HCT116 (cell line): ENCODE measurements around the gene LAMC3. TPM values are rescaled to one million over a fixed set of nuclear protein-coding genes. Genes with fewer than 3 reads are reported as not detected.

Experiments
- ATAC-seq: fragments of 200-7000 bp; cut with Tn5 transposase; 2 replicates; pipeline ENCODE4 v1.9.1; 2020; ENCODE audit warnings: mild to moderate bottlenecking, moderate library complexity
- BruUV-seq: library from RNA; stranded (reverse); fragments of 400-500 nt; replicated peaks from 2 replicates; lab custom pipeline; 2021; lab: Mats Ljungman, UMichigan
- CTCF ChIA-PET: fragments of 300-600 bp; sonication (Branson Sonifier 250); formaldehyde crosslinking; loops from one replicate; lab custom pipeline; 2021; ENCODE audit warnings: antibody characterized with exemption; lab: Charles Lee
- POLR2A ChIA-PET: fragments of 300-600, 350-600 bp; sonication (Branson Sonifier 250); formaldehyde crosslinking; loops from one replicate; lab custom pipeline; 2021; ENCODE audit warnings: antibody characterized with exemption; lab: Charles Lee
- RAD21 ChIA-PET, 2 experiments: fragments of 300-600 bp; sonication (Branson Sonifier 250); formaldehyde crosslinking; loops; one replicate each; lab custom pipeline; 2023; ENCODE audit warnings: low total read pairs in 2 of 2; ENCODE audit not compliant: uncharacterized antibody in 2 of 2, unreplicated experiment in 2 of 2, low non-redundant PET in 1 of 2; lab: Charles Lee
- DNase-seq: peaks from one replicate; pipeline ENCODE4 v3.0.0-alpha.2; 2010; ENCODE audit warnings: low read depth, low spot score
- H2AFZ ChIP-seq: fragments of 200-600 bp; shearing (Covaris generic), sonication (generic); 2 replicates; pipeline ENCODE4 v1.6.1; 2017; ENCODE audit warnings: low read depth, mixed run types, mixed read lengths, antibody characterized with exemption, low read length; ENCODE audit not compliant: poor library complexity, severe bottlenecking
- H3K27ac ChIP-seq: 2 replicates; pipeline ENCODE4 v1.5.1; 2012; ENCODE audit warnings: low read depth, low read length
- H3K27me3 ChIP-seq: fragments of 200-600 bp; sonication (generic); 2 replicates; pipeline ENCODE4 v1.6.1; 2016; ENCODE audit warnings: mixed run types, low read length, mixed read lengths; ENCODE audit not compliant: insufficient read depth
- H3K36me3 ChIP-seq, 2 experiments: fragments of 200-500 bp in 1 of 2; fragments of 200-600 bp in 1 of 2; sonication (Bioruptor generic) in 1 of 2; sonication (generic) in 1 of 2; 2 replicates each; pipeline versions ENCODE4 v1.5.1 to v1.6.1; 2014 to 2016; ENCODE audit warnings: low read length in 2 of 2, inconsistent platforms in 1 of 2, mixed read lengths in 1 of 2, mixed run types in 1 of 2; ENCODE audit not compliant: insufficient read depth in 2 of 2, control insufficient read depth in 1 of 2
- H3K4me1 ChIP-seq, 2 experiments: fragments of 200-600 bp in 1 of 2; sonication (generic) in 1 of 2; 2 replicates each; pipeline versions ENCODE4 v1.5.1 to v1.6.1; 2012 to 2017; ENCODE audit warnings: low read length in 2 of 2, inconsistent platforms in 1 of 2, mild to moderate bottlenecking in 1 of 2, mixed read lengths in 1 of 2, mixed run types in 1 of 2, moderate library complexity in 1 of 2; ENCODE audit not compliant: insufficient read depth in 2 of 2, control insufficient read depth in 1 of 2
- H3K4me2 ChIP-seq: fragments of 200-600 bp; sonication (generic); 2 replicates; pipeline ENCODE4 v1.6.1; 2017; ENCODE audit warnings: mixed run types, low read length, mixed read lengths
- H3K4me3 ChIP-seq, 2 experiments: fragments of 200-600 bp in 1 of 2; sonication (generic) in 1 of 2; replicated peaks in 1 of 2; 2 replicates each; pipeline ENCODE4 v1.5.1; 2011 to 2016; ENCODE audit warnings: low read length in 2 of 2, control low read depth in 1 of 2, low read depth in 1 of 2, mild to moderate bottlenecking in 1 of 2, mixed read lengths in 1 of 2, mixed run types in 1 of 2
- H3K79me2 ChIP-seq: fragments of 200-600 bp; sonication (generic); 2 replicates; pipeline ENCODE4 v1.6.1; 2017; ENCODE audit warnings: mild to moderate bottlenecking, mixed run types, low read length, moderate library complexity, mixed read lengths; ENCODE audit not compliant: insufficient read depth
- H3K9ac ChIP-seq: fragments of 200-600 bp; sonication (generic); 2 replicates; pipeline ENCODE4 v1.6.1; 2016; ENCODE audit warnings: low read length, mixed read lengths
- H3K9me2 ChIP-seq: fragments of 200-600 bp; sonication (generic), shearing (Covaris generic); 2 replicates; pipeline ENCODE4 v1.6.1; 2017; ENCODE audit warnings: mixed run types, mild to moderate bottlenecking, moderate library complexity; ENCODE audit not compliant: insufficient read depth
- H3K9me3 ChIP-seq, 2 experiments: fragments of 200-500 bp in 1 of 2; fragments of 200-600 bp in 1 of 2; sonication (Bioruptor generic) in 1 of 2; sonication (generic) in 1 of 2; 2 replicates each; pipeline ENCODE4 v1.6.1; 2014 to 2017; ENCODE audit warnings: low read length in 2 of 2, mixed read lengths in 2 of 2, inconsistent platforms in 1 of 2, low read depth in 1 of 2, mild to moderate bottlenecking in 1 of 2, mixed run types in 1 of 2, moderate library complexity in 1 of 2; ENCODE audit not compliant: control insufficient read depth in 1 of 2, insufficient read depth in 1 of 2
- H4K20me1 ChIP-seq: fragments of 200-600 bp; sonication (generic), shearing (Covaris generic); 2 replicates; pipeline ENCODE4 v1.6.1; 2017; ENCODE audit warnings: mixed run types, mild to moderate bottlenecking, moderate library complexity; ENCODE audit not compliant: insufficient read depth
- ATF3 ChIP-seq: IDR thresholded peaks from 2 replicates; pipeline ENCODE4 v1.6.1; 2012
- EGR1 ChIP-seq: IDR thresholded peaks from 2 replicates; pipeline ENCODE4 v1.6.1; 2012; ENCODE audit warnings: low read depth
- ELF1 ChIP-seq: IDR thresholded peaks from 2 replicates; pipeline ENCODE4 v1.6.1; 2012; ENCODE audit warnings: low read depth, borderline replicate concordance
- EZH2 ChIP-seq: fragments of 200-600 bp; sonication (generic); IDR thresholded peaks from 2 replicates; pipeline ENCODE4 v1.6.1; 2017; ENCODE audit warnings: antibody characterized with exemption, mixed run types
- EZH2phosphoT487 ChIP-seq: fragments of 200-600 bp; IDR thresholded peaks from 2 replicates; pipeline ENCODE4 v1.6.1; 2018; ENCODE audit warnings: antibody characterized with exemption, borderline replicate concordance
- FOSL1 ChIP-seq: IDR thresholded peaks from 2 replicates; pipeline ENCODE4 v1.6.1; 2012; ENCODE audit warnings: low read depth
- JUND ChIP-seq: IDR thresholded peaks from 2 replicates; pipeline ENCODE4 v1.6.1; 2012
- MAX ChIP-seq: IDR thresholded peaks from 2 replicates; pipeline ENCODE4 v1.6.1; 2012
- POLR2A ChIP-seq: IDR thresholded peaks from 2 replicates; pipeline ENCODE4 v1.7.0; 2011; ENCODE audit warnings: borderline replicate concordance; ENCODE audit not compliant: insufficient read depth, insufficient read length; ENCODE audit errors: extremely low read depth
- RAD21 ChIP-seq: IDR thresholded peaks from 2 replicates; pipeline ENCODE4 v1.6.1; 2012; ENCODE audit warnings: low read depth, mild to moderate bottlenecking
- REST ChIP-seq: IDR thresholded peaks from 2 replicates; pipeline ENCODE4 v1.6.1; 2012; ENCODE audit warnings: low read depth
- SP1 ChIP-seq: IDR thresholded peaks from 2 replicates; pipeline ENCODE4 v1.6.1; 2012; ENCODE audit warnings: low read depth
- SRF ChIP-seq: IDR thresholded peaks from 2 replicates; pipeline ENCODE4 v1.6.1; 2012; ENCODE audit warnings: low read depth
- TCF7L2 ChIP-seq: IDR thresholded peaks from 2 replicates; pipeline ENCODE4 v1.7.0; 2011; ENCODE audit warnings: borderline replicate concordance, inconsistent platforms; ENCODE audit not compliant: insufficient read depth, insufficient read length; ENCODE audit errors: extremely low read depth
- YY1 ChIP-seq: IDR thresholded peaks from 2 replicates; pipeline ENCODE4 v1.6.1; 2011; ENCODE audit warnings: low read length, low read depth, moderate library complexity, mild to moderate bottlenecking; ENCODE audit not compliant: insufficient replicate concordance; ENCODE audit errors: extremely low read depth
- ZBTB33 ChIP-seq: IDR thresholded peaks from 2 replicates; pipeline ENCODE4 v1.6.1; 2011; ENCODE audit warnings: mild to moderate bottlenecking, low read length, moderate library complexity; ENCODE audit not compliant: insufficient replicate concordance; ENCODE audit errors: extremely low read depth
- ZFX ChIP-seq: fragments of 450-650 bp; IDR thresholded peaks from 2 replicates; pipeline ENCODE4 v1.6.1; 2017
- ZNF274 ChIP-seq: fragments of 200-500 bp; sonication (Bioruptor generic); IDR thresholded peaks from 2 replicates; pipeline ENCODE4 v1.6.1; 2014; ENCODE audit warnings: mild to moderate bottlenecking, low read depth, low read length, inconsistent platforms
- intact Hi-C: fragments of 100-400 bp; cut with micrococcal nuclease; formaldehyde crosslinking; loops from 2 replicates; pipeline ENCODE4 v1.10.0; 2022
- total RNA-seq: library from RNA; stranded (reverse); gene quantifications from one replicate; pipeline ENCODE4 v1.2.1, GENCODE V29; 2021; ENCODE audit not compliant: unreplicated experiment

Gene LAMC3
- total RNA-seq, 1 experiment from 2014 or later, result 7.7 TPM

GRCh38 chr9:131096269-131097125 lies 87.5 kb downstream of the LAMC3 start, which contains the start of gene AIF1L:
TSS of gene AIF1L (plus strand) at chr9:131096531. CDS start at chr9:131096630, 99 bp downstream.
- H3K4me3 ChIP-seq, result peak within 1 kb of the TSS; percentile 71 to 72
- TF ChIP-seq EZH2phosphoT487, result no peak
- no peak for TF ChIP-seq ATF3
- no peak; the same call in 1 of the 2 replicates for TF ChIP-seq MAX
- no peak for TF ChIP-seq ZNF274
- no peak for TF ChIP-seq YY1
- no peak for TF ChIP-seq ZBTB33
- TF ChIP-seq SP1, result no peak
- TF ChIP-seq RAD21, result no peak
- TF ChIP-seq EZH2, result no peak
- TF ChIP-seq ZFX, result no peak; the same call in 1 of the 2 replicates
- TF ChIP-seq ELF1, result no peak
- peak; percentile 44 for TF ChIP-seq TCF7L2
- no peak for TF ChIP-seq REST
- no peak for TF ChIP-seq POLR2A
- peak; percentile 78 for TF ChIP-seq EGR1
- TF ChIP-seq FOSL1, result no peak
- no peak for TF ChIP-seq JUND
- no peak for TF ChIP-seq SRF

More at GRCh38 chr9:131096269-131097125, 87.5 kb downstream of the LAMC3 start, which contains the start of gene AIF1L:
- no peaks in the 10 kb centered on the region for H3K9me3 ChIP-seq
- DNase-seq (peak; percentile 29), ATAC-seq (peak; percentile 77)
- BruUV-seq, result no TSS peak
- H3K36me3 ChIP-seq, result no peaks in the 10 kb centered on the region
- H2AFZ ChIP-seq, result peak within 1 kb of the TSS; percentile 91
- intact Hi-C loops, result no loop called here
- H3K4me1 ChIP-seq, result peaks cover 14 to 28% of the 10 kb centered on the region in 2 experiments
- H3K9ac ChIP-seq, result peak within 1 kb of the TSS; percentile 74
- H3K9me2 ChIP-seq, result no peaks in the 10 kb centered on the region
- peak within 1 kb of the TSS; percentile 83 for H3K27ac ChIP-seq
- no peaks in the 10 kb centered on the region for H3K27me3 ChIP-seq
- ChIA-PET POLR2A (interaction anchor here (1.1 to 1.5 kb wide), 2 partner anchors 9 to 29 kb away, joined by 4 to 7 read pairs; partner anchors contain the start of gene NUP214), CTCF (no interaction called here), RAD21 (no interaction called here)
- no peaks in the 10 kb centered on the region; the same call in 1 of the 2 replicates for H3K79me2 ChIP-seq
- H4K20me1 ChIP-seq, result no peaks in the 10 kb centered on the region
- peak within 1 kb of the TSS; percentile 92 for H3K4me2 ChIP-seq
